H9 (cell line): ENCODE results near the gene IFT81. TPM values are rescaled to one million over a fixed set of nuclear protein-coding genes. Genes with fewer than 3 reads are reported as not detected.

Source experiments
- DNase-seq: peaks from one replicate; pipeline ENCODE4 v3.0.0-alpha.2; 2017
- H2AFZ ChIP-seq: one replicate; pipeline ENCODE4 v1.6.1; 2013; ENCODE audit warnings: mild to moderate bottlenecking, low read length, control low read depth, moderate library complexity
- H2AK5ac ChIP-seq: 2 replicates; pipeline ENCODE4 v1.6.1; 2013; ENCODE audit warnings: low read length, control low read depth, mixed read lengths; ENCODE audit not compliant: insufficient read length
- H2BK120ac ChIP-seq: one replicate; pipeline ENCODE4 v1.6.1; 2013; ENCODE audit warnings: low read depth, mild to moderate bottlenecking, low read length, control low read depth, inconsistent platforms; ENCODE audit not compliant: poor library complexity, severe bottlenecking
- H2BK12ac ChIP-seq: 2 replicates; pipeline ENCODE4 v1.6.1; 2013; ENCODE audit warnings: low read length, control low read depth, mixed read lengths, low read depth; ENCODE audit not compliant: insufficient read length
- H2BK15ac ChIP-seq: 2 replicates; pipeline ENCODE4 v1.6.1; 2013; ENCODE audit warnings: low read depth, low read length, control low read depth
- H2BK20ac ChIP-seq: one replicate; pipeline ENCODE4 v1.6.1; 2013; ENCODE audit warnings: low read depth, mild to moderate bottlenecking, low read length, control low read depth, inconsistent platforms; ENCODE audit not compliant: poor library complexity, severe bottlenecking
- H2BK5ac ChIP-seq: 2 replicates; pipeline ENCODE4 v1.6.1; 2013; ENCODE audit warnings: low read length, control low read depth, mixed read lengths; ENCODE audit not compliant: insufficient read length
- H3K14ac ChIP-seq: 2 replicates; pipeline ENCODE4 v1.6.1; 2013; ENCODE audit warnings: low read length, control low read depth; ENCODE audit not compliant: insufficient read depth
- H3K18ac ChIP-seq: 2 replicates; pipeline ENCODE4 v1.6.1; 2013; ENCODE audit warnings: low read depth, mild to moderate bottlenecking, mixed read lengths, low read length, control low read depth; ENCODE audit not compliant: insufficient read length
- H3K23ac ChIP-seq: 2 replicates; pipeline ENCODE4 v1.6.1; 2013; ENCODE audit warnings: low read length, control low read depth, mixed read lengths, low read depth; ENCODE audit not compliant: insufficient read length
- H3K23me2 ChIP-seq: 2 replicates; pipeline ENCODE4 v1.6.1; 2013; ENCODE audit warnings: low read depth, mild to moderate bottlenecking, mixed read lengths, low read length, control low read depth; ENCODE audit not compliant: insufficient read length, poor library complexity, severe bottlenecking
- H3K27ac ChIP-seq: 2 replicates; pipeline ENCODE4 v1.5.1; 2013; ENCODE audit warnings: low read length, control low read depth, mixed read lengths, low read depth; ENCODE audit not compliant: insufficient read length
- H3K27me3 ChIP-seq: 2 replicates; pipeline ENCODE4 v1.6.1; 2013; ENCODE audit warnings: low read length, control low read depth, inconsistent platforms; ENCODE audit not compliant: insufficient read depth
- H3K4ac ChIP-seq: 2 replicates; pipeline ENCODE4 v1.6.1; 2013; ENCODE audit warnings: low read depth, mild to moderate bottlenecking, control low read depth, inconsistent platforms, low read length, moderate library complexity
- H3K4me1 ChIP-seq: 2 replicates; pipeline ENCODE4 v1.6.1; 2013; ENCODE audit warnings: low read length, control low read depth, inconsistent platforms; ENCODE audit not compliant: insufficient read depth
- H3K4me2 ChIP-seq: 2 replicates; pipeline ENCODE4 v1.6.1; 2013; ENCODE audit warnings: low read length, control low read depth, mixed read lengths; ENCODE audit not compliant: insufficient read length, insufficient read depth
- H3K56ac ChIP-seq: 2 replicates; pipeline ENCODE4 v1.6.1; 2013; ENCODE audit warnings: low read depth, mild to moderate bottlenecking, mixed read lengths, low read length, control low read depth; ENCODE audit not compliant: insufficient read length
- H3K79me1 ChIP-seq: 2 replicates; pipeline ENCODE4 v1.6.1; 2013; ENCODE audit warnings: low read depth, mild to moderate bottlenecking, moderate library complexity, low read length, control low read depth, inconsistent platforms; ENCODE audit not compliant: insufficient read depth, poor library complexity, severe bottlenecking
- H3K79me2 ChIP-seq: 2 replicates; pipeline ENCODE4 v1.6.1; 2013; ENCODE audit warnings: low read length, control low read depth, inconsistent platforms; ENCODE audit not compliant: insufficient read depth
- H3K9ac ChIP-seq: 2 replicates; pipeline ENCODE4 v1.6.1; 2013; ENCODE audit warnings: low read length, control low read depth, mixed read lengths; ENCODE audit not compliant: insufficient read length; ENCODE audit errors: extremely low read depth
- H3K9me3 ChIP-seq: one replicate; pipeline ENCODE4 v1.6.1; 2013; ENCODE audit warnings: low read depth, low read length, inconsistent platforms; ENCODE audit not compliant: control insufficient read depth
- H3T11ph ChIP-seq: one replicate; pipeline ENCODE4 v1.6.1; 2013; ENCODE audit warnings: mild to moderate bottlenecking, low read length, control low read depth, inconsistent platforms
- H4K20me1 ChIP-seq: one replicate; pipeline ENCODE4 v1.6.1; 2013; ENCODE audit not compliant: control insufficient read depth, insufficient read length, insufficient read depth
- H4K5ac ChIP-seq: 2 replicates; pipeline ENCODE4 v1.6.1; 2013; ENCODE audit warnings: low read depth, mild to moderate bottlenecking, mixed read lengths, low read length, control low read depth; ENCODE audit not compliant: insufficient read length
- H4K8ac ChIP-seq: replicated peaks from 2 replicates; pipeline ENCODE4 v1.6.1; 2013; ENCODE audit warnings: low read length, control low read depth, mixed read lengths, low read depth; ENCODE audit not compliant: insufficient read length
- H4K91ac ChIP-seq: 2 replicates; pipeline ENCODE4 v1.6.1; 2013; ENCODE audit warnings: low read depth, mild to moderate bottlenecking, moderate library complexity, mixed read lengths, low read length, control low read depth; ENCODE audit not compliant: insufficient read length
- H3K27ac Mint-ChIP-seq, 3 experiments: 2 replicates in 2 of 3; 3 replicates in 1 of 3; pipeline ENCODE4 v1.8.0; 2020 to 2021; ENCODE audit warnings: mixed read lengths in 3 of 3, mild to moderate bottlenecking in 1 of 3, moderate library complexity in 1 of 3
- H3K27me3 Mint-ChIP-seq: 2 replicates; pipeline ENCODE4 v1.8.0; 2021; ENCODE audit warnings: low read depth, mild to moderate bottlenecking, moderate library complexity, mixed read lengths
- H3K36me3 Mint-ChIP-seq, 3 experiments: 2 replicates in 2 of 3; 3 replicates in 1 of 3; pipeline ENCODE4 v1.8.0; 2020 to 2021; ENCODE audit warnings: low read depth in 3 of 3, mixed read lengths in 3 of 3; ENCODE audit not compliant: insufficient read depth in 1 of 3
- H3K4me1 Mint-ChIP-seq, 2 experiments: 2 replicates each; pipeline ENCODE4 v1.8.0; 2020; ENCODE audit warnings: mixed read lengths in 2 of 2
- H3K4me3 Mint-ChIP-seq, 2 experiments: 2 replicates in 1 of 2; 3 replicates in 1 of 2; pipeline ENCODE4 v1.8.0; 2020 to 2021; ENCODE audit warnings: mild to moderate bottlenecking in 2 of 2, mixed read lengths in 2 of 2, moderate library complexity in 1 of 2
- H3K9me3 Mint-ChIP-seq, 2 experiments: 2 replicates in 1 of 2; 3 replicates in 1 of 2; pipeline ENCODE4 v1.8.0; 2020; ENCODE audit warnings: mild to moderate bottlenecking in 2 of 2, mixed read lengths in 2 of 2, moderate library complexity in 1 of 2
- WGBS: extraction: QIAGEN DNeasy Blood & Tissue Kit; methylation state at CpG from one replicate; pipeline ENCODE4 v1.1.7; 2013; ENCODE audit warnings: missing lambda C conversion rate, low lambda C conversion rate, mixed read lengths; ENCODE audit not compliant: insufficient read length; ENCODE audit errors: extremely low coverage; 5-methylcytosine and 5-hydroxymethylcytosine counted together
- total RNA-seq: library from RNA; stranded (reverse); gene quantifications from 2 replicates; pipeline ENCODE4 v1.2.1, GENCODE V29; 2021
- TF ChIP-seq, protein P1 (sequence below): fragments of 200-600 bp; sonication (generic); conservative IDR thresholded peaks from 3 replicates; pipeline ENCODE4 v1.8.0; 2021; ENCODE audit warnings: antibody characterized with exemption, mild to moderate bottlenecking

Gene IFT81
- total RNA-seq, 1 experiment from 2014 or later: 9.3 TPM

DNA sequence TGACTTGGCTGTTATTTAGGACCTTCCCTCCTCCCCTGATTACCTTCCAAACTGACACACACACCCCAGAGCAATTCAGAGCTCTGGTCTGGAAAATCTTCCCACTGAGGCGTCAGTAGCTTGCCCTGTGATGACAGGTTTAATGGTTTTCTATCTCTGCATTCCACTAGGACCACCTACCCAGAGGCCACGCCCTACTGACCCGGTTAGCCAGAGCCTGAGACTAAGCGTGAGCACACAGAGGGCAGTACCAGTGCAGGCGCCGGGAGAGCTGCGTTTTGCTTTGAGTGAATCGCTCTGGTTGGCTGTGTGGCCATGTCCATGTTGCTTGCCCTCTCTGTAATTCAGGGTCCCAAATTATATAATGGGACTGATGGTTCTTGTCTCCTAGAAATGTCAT lies 120.7 kb downstream of the IFT81 start:
- H3K9ac ChIP-seq: no peak overlapping the region
- peaks cover 0 to 9% (median 2%) of the 10 kb centered on the region in 3 experiments; a peak in 3 of 7 replicates for H3K36me3 Mint-ChIP-seq
- H2AK5ac ChIP-seq: no peak overlapping the region
- H3K27ac ChIP-seq: no peak overlapping the region
- no peak overlapping the region for H3K18ac ChIP-seq
- no peaks in the 10 kb centered on the region for H3K23me2 ChIP-seq
- H3K4ac ChIP-seq: no peak overlapping the region
- H2BK120ac ChIP-seq: no peak overlapping the region
- H3T11ph ChIP-seq: no peak overlapping the region
- peak overlapping the region in 2 of 3 experiments; percentile 4 to 50; a peak in 3 of 7 replicates for H3K27ac Mint-ChIP-seq
- no peak overlapping the region for H2BK12ac ChIP-seq
- H3K14ac ChIP-seq: no peak overlapping the region
- no peak overlapping the region for H2AFZ ChIP-seq
- H4K8ac ChIP-seq: no peak overlapping the region
- peak overlapping the region; percentile 2 for H3K4me2 ChIP-seq
- H3K4me3 Mint-ChIP-seq: peak overlapping the region in 1 of 2 experiments; percentile 8; a peak in 1 of 5 replicates
- H2BK20ac ChIP-seq: no peak overlapping the region
- H3K4me1 ChIP-seq: no peaks in the 10 kb centered on the region
- no peaks in the 10 kb centered on the region for H3K27me3 Mint-ChIP-seq
- no peaks in the 10 kb centered on the region for H4K20me1 ChIP-seq
- peaks cover 17 to 31% of the 10 kb centered on the region in 2 experiments for H3K4me1 Mint-ChIP-seq
- no CpG with 5 or more reads among the region's 8 CpGs for WGBS
- H2BK5ac ChIP-seq: no peak overlapping the region
- H4K91ac ChIP-seq: no peak overlapping the region
- no peaks in the 10 kb centered on the region for H3K9me3 ChIP-seq
- no peaks in the 10 kb centered on the region for H3K79me2 ChIP-seq
- H3K23ac ChIP-seq: no peak overlapping the region
- no peaks in the 10 kb centered on the region for H3K27me3 ChIP-seq
- TF ChIP-seq, protein P1, sequence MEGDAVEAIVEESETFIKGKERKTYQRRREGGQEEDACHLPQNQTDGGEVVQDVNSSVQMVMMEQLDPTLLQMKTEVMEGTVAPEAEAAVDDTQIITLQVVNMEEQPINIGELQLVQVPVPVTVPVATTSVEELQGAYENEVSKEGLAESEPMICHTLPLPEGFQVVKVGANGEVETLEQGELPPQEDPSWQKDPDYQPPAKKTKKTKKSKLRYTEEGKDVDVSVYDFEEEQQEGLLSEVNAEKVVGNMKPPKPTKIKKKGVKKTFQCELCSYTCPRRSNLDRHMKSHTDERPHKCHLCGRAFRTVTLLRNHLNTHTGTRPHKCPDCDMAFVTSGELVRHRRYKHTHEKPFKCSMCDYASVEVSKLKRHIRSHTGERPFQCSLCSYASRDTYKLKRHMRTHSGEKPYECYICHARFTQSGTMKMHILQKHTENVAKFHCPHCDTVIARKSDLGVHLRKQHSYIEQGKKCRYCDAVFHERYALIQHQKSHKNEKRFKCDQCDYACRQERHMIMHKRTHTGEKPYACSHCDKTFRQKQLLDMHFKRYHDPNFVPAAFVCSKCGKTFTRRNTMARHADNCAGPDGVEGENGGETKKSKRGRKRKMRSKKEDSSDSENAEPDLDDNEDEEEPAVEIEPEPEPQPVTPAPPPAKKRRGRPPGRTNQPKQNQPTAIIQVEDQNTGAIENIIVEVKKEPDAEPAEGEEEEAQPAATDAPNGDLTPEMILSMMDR: no peak
- H3K79me1 ChIP-seq: no peaks in the 10 kb centered on the region
- H4K5ac ChIP-seq: no peak overlapping the region
- peaks cover 0 to 7% of the 10 kb centered on the region in 2 experiments; a peak in 2 of 5 replicates for H3K9me3 Mint-ChIP-seq
- DNase-seq: peak; percentile 89
- no peak overlapping the region for H2BK15ac ChIP-seq
- H3K56ac ChIP-seq: no peak overlapping the region
